Measurements from ENCODE around the gene NACC1. TPM values are rescaled to one million over a fixed set of nuclear protein-coding genes. Genes with fewer than 3 reads are reported as not detected.

Gene NACC1
- total and polyA plus RNA-seq, 2 of the 13 experiments (the other 11 are each of a cell fraction or from before 2014, with no cell fraction given): 31.8 to 42.3 TPM

DNA sequence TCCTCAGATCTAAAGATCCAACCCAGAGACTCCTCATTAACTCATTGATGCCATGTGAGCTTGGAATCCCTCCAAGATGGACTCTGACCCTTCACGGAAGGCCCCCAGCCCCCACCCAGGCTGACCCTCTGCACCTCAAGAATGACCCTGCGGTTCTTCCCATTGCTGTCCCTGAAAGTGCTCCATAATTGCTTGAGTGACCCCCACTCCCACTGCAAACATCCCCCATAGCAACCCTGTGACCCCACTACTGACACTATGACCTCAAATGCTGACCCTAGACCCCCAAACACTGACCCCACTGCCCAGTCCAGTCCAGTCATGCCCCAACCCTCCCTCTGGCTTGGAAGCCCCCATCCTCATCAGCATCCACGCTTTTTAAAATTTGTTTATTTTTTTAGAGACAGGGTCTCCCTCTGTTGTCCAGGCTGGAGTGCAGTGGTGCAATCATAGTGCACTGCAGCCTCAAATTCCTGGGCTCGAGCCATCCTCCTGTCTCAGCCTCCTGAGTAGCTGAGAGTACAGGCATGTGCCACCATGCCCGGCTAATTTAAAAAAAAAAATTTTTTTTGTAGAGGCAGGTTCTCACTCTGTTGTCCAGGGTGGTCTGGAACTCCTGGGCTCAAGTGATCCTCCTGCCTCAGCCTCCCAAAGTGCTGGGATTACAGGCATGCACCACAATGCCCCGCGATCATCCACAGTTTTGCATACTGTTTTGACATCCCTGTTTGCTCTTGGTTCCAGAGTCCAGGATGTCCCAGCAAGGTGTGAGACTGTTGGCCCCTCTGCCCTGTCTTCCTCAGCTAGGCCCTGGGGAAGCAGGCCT is 16.3 kb upstream of the NACC1 start (continued):
- TF ChIP-seq, protein P1, sequence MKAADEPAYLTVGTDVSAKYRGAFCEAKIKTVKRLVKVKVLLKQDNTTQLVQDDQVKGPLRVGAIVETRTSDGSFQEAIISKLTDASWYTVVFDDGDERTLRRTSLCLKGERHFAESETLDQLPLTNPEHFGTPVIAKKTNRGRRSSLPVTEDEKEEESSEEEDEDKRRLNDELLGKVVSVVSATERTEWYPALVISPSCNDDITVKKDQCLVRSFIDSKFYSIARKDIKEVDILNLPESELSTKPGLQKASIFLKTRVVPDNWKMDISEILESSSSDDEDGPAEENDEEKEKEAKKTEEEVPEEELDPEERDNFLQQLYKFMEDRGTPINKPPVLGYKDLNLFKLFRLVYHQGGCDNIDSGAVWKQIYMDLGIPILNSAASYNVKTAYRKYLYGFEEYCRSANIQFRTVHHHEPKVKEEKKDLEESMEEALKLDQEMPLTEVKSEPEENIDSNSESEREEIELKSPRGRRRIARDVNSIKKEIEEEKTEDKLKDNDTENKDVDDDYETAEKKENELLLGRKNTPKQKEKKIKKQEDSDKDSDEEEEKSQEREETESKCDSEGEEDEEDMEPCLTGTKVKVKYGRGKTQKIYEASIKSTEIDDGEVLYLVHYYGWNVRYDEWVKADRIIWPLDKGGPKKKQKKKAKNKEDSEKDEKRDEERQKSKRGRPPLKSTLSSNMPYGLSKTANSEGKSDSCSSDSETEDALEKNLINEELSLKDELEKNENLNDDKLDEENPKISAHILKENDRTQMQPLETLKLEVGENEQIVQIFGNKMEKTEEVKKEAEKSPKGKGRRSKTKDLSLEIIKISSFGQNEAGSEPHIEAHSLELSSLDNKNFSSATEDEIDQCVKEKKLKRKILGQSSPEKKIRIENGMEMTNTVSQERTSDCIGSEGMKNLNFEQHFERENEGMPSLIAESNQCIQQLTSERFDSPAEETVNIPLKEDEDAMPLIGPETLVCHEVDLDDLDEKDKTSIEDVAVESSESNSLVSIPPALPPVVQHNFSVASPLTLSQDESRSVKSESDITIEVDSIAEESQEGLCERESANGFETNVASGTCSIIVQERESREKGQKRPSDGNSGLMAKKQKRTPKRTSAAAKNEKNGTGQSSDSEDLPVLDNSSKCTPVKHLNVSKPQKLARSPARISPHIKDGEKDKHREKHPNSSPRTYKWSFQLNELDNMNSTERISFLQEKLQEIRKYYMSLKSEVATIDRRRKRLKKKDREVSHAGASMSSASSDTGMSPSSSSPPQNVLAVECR (CRISPR knock-in tag; IDR thresholded peaks at IDR 0.05; ENCODE audit: borderline replicate concordance): no peak
- TF ChIP-seq, protein P2, sequence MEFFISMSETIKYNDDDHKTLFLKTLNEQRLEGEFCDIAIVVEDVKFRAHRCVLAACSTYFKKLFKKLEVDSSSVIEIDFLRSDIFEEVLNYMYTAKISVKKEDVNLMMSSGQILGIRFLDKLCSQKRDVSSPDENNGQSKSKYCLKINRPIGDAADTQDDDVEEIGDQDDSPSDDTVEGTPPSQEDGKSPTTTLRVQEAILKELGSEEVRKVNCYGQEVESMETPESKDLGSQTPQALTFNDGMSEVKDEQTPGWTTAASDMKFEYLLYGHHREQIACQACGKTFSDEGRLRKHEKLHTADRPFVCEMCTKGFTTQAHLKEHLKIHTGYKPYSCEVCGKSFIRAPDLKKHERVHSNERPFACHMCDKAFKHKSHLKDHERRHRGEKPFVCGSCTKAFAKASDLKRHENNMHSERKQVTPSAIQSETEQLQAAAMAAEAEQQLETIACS (CRISPR knock-in tag; IDR thresholded peaks at IDR 0.05): no peak
- no peak for TF ChIP-seq HNRNPH1 (optimal IDR thresholded peaks at IDR 0.05; ENCODE audit: low read depth, low read length)
- TF ChIP-seq ZFX (CRISPR knock-in tag; IDR thresholded peaks at IDR 0.05; ENCODE audit: low read depth): peak; percentile 89
- TF ChIP-seq ATAD3A (CRISPR knock-in tag; IDR thresholded peaks at IDR 0.05): no peak
- TF ChIP-seq RCOR2 (CRISPR knock-in tag; IDR thresholded peaks at IDR 0.05): peak; percentile 32; the same call in 1 of the 2 replicates
- peak; percentile 81 for TF ChIP-seq TEAD3 (CRISPR knock-in tag; optimal IDR thresholded peaks at IDR 0.05; ENCODE audit: borderline replicate concordance)
- TF ChIP-seq ZNF260 (CRISPR knock-in tag; IDR thresholded peaks at IDR 0.05; ENCODE audit: borderline replicate concordance, low read depth): no peak
- TF ChIP-seq KDM1A (CRISPR knock-in tag; IDR thresholded peaks at IDR 0.05): peak; percentile 60; the same call in 1 of the 2 replicates
- no peak for TF ChIP-seq ZNF317 (CRISPR knock-in tag; IDR thresholded peaks at IDR 0.05)
- no peak for TF ChIP-seq MED8 (CRISPR knock-in tag; IDR thresholded peaks at IDR 0.05; ENCODE audit: insufficient replicate concordance)
- no peak for TF ChIP-seq RNF2 (conservative IDR thresholded peaks at IDR 0.05; ENCODE audit: low read depth)
- TF ChIP-seq HNF4G (IDR thresholded peaks at IDR 0.05; ENCODE audit: borderline replicate concordance, low read depth, low read length): peak; percentile 53; the same call in 1 of the 2 replicates
- TF ChIP-seq HNF4G (CRISPR knock-in tag; IDR thresholded peaks at IDR 0.05; ENCODE audit: borderline replicate concordance, low read depth): no peak
- TF ChIP-seq ZNF256 (CRISPR knock-in tag; conservative IDR thresholded peaks at IDR 0.05): no peak
- no peak for TF ChIP-seq SP2 (CRISPR knock-in tag; IDR thresholded peaks at IDR 0.05)
- TF ChIP-seq ZNF678 (CRISPR knock-in tag; IDR thresholded peaks at IDR 0.05): no peak
- no peak for TF ChIP-seq MXD4 (CRISPR knock-in tag; IDR thresholded peaks at IDR 0.05)
- no peak for TF ChIP-seq ZNF567 (CRISPR knock-in tag; IDR thresholded peaks at IDR 0.05; ENCODE audit: borderline replicate concordance)
- TF ChIP-seq ZFP36 (IDR thresholded peaks at IDR 0.05; ENCODE audit: borderline replicate concordance, low read depth, low read length, partially characterized antibody): no peak
- no peak for TF ChIP-seq RFX3 (CRISPR knock-in tag; IDR thresholded peaks at IDR 0.05)
- no peak for TF ChIP-seq YEATS2 (CRISPR knock-in tag; IDR thresholded peaks at IDR 0.05; ENCODE audit: borderline replicate concordance)
- TF ChIP-seq HOXA7 (CRISPR knock-in tag; IDR thresholded peaks at IDR 0.05): no peak
- no peak for TF ChIP-seq ZNF24 (IDR thresholded peaks at IDR 0.05)
- TF ChIP-seq PPARG (CRISPR knock-in tag; conservative IDR thresholded peaks at IDR 0.05): no peak
- TF ChIP-seq SOX13 (IDR thresholded peaks at IDR 0.05): no peak
- no peak for TF ChIP-seq SOX13 (CRISPR knock-in tag; conservative IDR thresholded peaks at IDR 0.05 in 1 of 2, IDR thresholded peaks at IDR 0.05 in 1 of 2)

Measured in HepG2 (cell line).